NCI-H2227 treated with DMSO at 0.1 percent for 48 hours (cell line): Measurements from ENCODE around the gene SMS.
"Not testable (repeated sequence)": the region's sequence is repeated elsewhere in the genome, so short reads cannot be mapped to it uniquely, and the experiment has no call there.

Experiments used
- DNase-seq: peaks from one replicate; lab custom pipeline; 2025; lab: John Stamatoyannopoulos, UW

The SMS gene

GRCh38 chrX:21952624-21953023 is 12.1 kb downstream of the SMS start:
- no peak for DNase-seq

DNA sequence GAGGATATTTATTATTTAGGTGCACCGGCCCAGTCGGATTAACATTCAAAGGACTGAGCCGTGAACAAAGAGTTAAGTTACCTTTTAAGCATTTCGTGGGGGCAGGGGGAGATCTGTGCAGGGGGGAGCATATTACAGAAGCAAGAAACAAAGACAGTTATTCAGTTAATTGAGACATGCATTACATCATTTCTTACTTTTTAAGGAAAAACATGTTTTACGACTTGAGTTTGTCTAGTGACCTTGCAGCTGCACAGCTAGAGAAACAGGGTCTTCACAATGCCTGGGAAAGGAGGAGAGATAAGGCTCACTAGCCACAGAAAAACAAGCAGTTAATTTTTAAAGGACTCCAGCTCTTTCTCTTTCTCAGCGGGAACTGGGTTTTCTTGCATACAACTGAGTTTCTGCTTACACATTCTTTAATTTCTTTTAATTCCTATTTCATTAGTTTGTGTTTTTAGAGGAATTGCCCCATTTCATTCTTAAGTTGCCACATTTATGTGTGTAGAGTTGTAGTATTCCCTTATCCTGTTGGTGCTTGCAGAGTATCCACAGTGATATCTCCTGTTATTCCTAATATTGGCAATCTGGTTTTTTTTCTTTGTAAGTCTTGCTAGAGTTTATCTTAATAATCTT is 12.8 kb downstream of the SMS start:
- DNase-seq, result not testable (repeated sequence)

GRCh38 chrX:21955403-21956189 is 15.1 kb downstream of the SMS start:
- DNase-seq, result no peak

- DNase-seq, result no peak
Observed at GRCh38 chrX:21956783-21957182, 16.3 kb downstream of the SMS start.

DNA sequence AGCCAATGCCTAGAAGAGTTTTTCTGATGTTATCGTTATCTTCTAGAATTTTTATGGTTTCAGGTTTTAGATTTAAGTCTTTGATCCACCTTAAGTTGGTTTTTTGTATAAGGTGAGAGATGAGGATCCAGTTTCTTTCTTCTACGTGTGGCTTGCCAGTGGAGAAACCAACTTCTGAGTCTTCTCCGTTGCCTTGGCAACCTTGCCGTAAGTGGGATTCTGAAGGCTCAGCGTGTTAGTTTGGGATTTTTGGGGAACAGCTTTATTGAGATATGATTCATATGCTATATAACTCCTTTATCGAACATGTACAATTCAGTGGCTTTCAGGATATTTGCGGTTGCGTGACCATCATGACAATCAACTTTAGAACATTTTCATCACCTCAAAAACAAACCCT is 17.7 kb downstream of the SMS start:
- DNase-seq, result no peak

GRCh38 chrX:21958916-21959315 is 18.4 kb downstream of the SMS start:
- DNase-seq, result no peak

DNA sequence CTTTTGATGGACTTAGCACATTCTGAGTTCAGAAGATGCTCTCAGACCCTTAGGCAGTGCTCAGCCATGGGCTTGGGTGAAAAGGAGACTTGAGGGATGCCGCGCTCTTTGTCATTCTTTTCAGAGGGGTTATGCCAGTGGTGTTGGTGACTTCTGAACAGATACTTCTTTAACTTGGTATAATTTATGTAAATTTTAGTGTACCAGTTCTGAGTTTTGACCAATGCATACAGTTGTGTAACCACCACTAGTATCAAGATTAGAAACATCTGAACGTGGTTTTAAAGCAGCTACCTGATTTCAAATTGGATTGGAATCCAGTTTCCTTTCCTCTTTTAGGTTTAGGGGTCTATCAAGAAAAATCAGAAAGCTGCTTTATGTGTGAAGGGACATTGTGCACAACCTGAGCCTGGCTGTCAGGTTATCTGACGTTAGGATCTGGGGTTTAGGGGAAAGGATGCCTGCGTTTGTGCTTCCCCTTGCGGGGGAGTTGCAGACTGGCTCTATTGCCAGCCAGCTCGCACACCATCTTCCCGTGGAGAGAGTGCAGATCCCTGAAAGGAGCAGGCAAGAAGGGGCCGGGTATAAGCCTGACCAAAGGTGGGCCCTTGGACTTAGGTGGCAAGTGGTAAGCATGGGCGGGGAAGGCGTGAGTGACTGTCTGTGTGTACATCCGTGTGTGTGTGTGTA is 19.0 kb downstream of the SMS start:
- no peak for DNase-seq

DNA sequence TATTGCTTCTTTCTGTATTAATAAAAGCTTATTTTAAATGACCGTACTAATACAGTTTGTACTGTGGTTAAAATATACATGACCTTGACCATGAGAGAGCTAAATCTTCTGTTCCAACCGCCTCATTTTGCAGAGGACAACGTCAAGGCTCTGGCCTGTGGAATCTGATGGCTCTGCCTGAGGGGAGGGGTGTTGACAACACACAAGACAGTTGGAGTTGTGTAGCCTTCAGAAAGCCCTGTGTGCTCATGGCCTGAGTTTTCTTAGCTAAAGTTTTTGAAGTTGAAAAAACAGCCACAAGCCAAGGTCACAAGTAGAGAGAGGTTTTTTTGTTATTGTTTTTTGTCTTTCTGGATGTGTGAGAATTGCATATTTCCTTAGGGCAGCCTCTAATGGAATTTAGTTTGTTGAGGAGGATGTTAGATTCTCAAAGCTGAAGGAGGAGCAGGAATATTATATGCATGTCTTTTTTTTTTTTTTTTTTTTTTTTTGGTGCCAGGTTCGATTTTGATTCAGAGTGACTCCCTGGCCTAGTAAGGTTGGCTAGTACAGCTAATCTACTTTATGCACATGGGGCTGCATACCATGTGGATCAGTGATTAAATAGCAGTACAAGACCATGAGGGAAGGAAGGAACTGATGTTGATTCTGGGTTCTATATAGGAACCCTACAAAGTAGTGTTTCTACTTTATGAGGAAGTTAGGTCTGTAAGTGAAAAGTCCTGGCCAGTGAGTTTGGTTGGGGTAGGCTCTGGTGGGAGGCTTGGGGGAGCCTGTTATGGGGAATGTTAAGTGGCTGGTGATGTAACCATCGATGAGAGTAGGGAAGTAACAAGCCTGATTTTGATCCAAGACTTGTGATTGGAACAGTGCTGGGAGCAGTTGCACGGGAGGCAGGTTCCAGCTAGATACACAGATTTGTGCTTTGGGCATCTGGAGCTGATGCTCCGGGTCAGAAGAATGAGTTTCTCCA is 20.3 kb downstream of the SMS start:
- no peak for DNase-seq

DNA sequence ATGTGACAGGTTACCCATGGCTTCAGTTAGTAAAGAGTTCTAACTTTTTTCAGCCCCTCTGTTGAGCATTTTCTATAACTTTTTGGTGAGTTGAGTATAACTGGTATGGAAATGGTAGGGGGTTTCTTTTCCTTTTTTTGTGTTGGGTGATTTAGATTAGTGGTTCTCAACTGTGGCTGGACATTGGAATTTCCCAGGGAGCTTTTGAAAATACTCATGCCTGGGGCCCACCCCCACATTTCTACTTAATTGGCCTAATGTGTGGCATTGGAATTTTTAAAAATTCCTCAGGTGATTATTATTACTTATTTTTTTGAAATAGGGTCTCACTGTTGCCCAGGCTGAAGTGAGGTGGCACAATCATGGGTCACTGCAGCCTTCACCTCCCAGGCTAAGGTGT is 21.9 kb downstream of the SMS start:
- no peak for DNase-seq

DNA sequence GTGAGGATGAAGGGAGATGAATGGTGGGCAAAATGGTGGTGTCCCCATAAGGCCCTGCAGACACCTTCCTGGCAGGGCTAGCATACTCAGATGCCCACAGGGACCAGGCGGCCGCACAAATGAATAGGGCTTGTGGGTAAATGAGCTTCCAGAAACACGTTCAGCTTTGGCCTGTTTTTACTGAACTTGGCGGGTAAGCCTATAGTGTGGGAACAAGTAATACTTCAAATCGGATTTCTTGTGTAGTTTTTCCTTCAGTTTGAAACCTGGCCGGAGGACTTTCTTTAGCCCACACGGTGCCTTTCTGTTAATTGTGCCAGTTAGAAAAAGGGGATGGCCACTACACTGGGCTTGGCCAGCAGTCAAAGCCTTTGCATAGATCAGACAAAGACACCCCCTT is 22.8 kb downstream of the SMS start:
- no peak for DNase-seq

- no peak for DNase-seq
Observed at GRCh38 chrX:21963731-21964405, 23.4 kb downstream of the SMS start.

GRCh38 chrX:21966866-21967265 is 26.4 kb downstream of the SMS start:
- no peak for DNase-seq

- no peak for DNase-seq
Observed at GRCh38 chrX:21968333-21968732, 27.8 kb downstream of the SMS start.

- no peak for DNase-seq
Observed at GRCh38 chrX:21970326-21970725, 29.8 kb downstream of the SMS start.

DNA sequence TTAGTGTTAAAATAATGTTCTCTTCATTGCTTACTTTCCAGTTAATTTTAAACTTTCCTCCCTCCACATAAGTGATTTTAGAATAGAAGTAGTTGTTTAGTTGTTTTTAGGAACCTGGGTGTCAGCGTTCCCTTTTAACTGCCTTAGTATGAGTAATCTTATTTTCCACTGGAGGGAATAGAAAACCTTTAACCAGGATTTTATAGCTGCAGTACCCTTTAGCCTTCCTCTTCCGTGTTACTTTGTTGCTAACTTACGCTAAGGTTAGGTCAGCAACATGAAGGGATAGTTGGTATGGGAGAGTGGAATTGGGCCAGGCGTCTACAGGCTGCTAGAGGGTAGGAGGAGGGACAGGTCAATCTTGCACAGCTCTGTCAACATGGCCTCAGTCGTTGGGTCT is 31.5 kb downstream of the SMS start:
- DNase-seq, result no peak

DNA sequence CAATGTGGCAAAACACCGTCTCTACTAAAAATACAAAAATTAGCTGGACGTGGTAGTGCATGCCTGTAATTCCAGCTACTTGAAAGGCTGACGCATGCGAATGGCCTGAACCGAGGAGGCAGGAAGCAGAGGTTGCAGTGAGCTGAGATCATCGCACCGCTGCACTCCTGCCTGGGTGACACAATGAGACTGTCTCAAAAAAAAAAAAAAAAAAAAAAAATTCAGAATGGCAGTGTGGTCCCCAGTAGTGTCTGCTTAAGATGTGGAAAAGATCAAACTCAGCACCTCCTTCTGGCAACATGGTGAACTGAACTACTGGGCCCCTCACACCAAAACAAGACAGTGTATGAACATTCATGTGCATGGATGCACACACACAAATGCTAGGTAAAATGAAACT is 32.2 kb downstream of the SMS start:
- DNase-seq, result no peak

- DNase-seq, result no peak
Observed at GRCh38 chrX:21973321-21974010, 33.0 kb downstream of the SMS start.

DNA sequence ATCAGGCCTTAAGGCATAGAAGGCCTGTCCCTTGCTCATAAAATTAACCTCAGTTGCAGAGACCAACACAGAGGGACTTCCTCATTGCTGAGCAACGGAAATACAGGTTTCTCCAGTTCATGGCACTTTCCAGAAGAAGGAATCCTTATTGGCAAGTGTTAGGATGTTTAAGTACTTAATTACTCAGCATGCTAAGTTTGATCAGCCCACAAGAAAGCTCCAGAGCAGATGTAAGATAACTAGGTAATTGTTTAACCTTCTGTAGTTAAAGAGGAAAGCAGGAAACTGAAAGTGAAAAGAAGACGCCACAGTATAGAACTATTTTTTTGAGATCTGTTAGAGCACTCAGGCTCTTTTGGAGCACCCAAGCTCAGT is 33.5 kb downstream of the SMS start:
- no peak for DNase-seq

DNA sequence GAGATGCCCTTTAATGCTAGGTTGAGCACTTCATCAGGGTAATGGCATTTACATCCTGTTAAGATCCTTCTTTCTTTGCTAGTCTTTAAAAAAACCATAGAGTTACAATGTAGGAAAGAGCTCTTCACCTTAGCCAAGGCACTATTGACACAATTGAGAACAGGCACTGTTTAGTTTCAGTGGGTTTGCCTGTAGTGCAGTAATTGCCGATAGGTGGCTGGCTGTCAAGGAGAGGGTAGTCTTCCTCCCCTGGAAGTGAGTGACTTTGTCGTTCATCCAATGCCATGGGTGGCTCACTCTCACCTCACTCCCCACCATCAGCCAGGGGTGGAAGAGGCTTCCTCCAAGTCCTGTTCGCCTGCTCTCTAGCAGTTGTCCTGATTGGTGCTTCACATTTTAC is 34.7 kb downstream of the SMS start:
- no peak for DNase-seq

DNA sequence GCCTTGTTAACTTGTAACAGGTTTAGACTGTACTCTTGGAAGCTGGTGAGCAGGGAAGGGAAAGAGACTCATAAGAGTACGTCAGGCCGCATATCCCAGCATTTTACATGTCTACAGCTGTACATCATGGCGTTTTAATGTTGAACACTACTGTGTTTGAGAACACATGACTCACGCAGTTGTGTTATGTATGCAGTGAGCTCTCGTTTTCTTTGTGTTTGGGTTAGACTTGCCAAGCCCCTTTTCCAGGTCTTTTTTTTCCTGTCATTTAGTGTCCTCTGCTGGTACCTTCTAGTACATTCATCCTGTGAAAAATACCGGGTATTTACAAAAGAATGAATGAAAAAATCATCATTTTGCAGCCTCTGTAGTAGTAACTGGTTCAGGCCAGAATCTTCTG is 35.3 kb downstream of the SMS start:
- DNase-seq, result peak; percentile 36

GRCh38 chrX:21978346-21978745 is 37.8 kb downstream of the SMS start:
- DNase-seq, result no peak
